DND-41 (cell line): ENCODE results near the gene FNDC3B.

ENCODE experiments used
- ATAC-seq: fragments of 200-7000 bp; cut with Tn5 transposase; 3 replicates; pipeline ENCODE4 v1.9.1; 2021; ENCODE audit warnings: low read depth; ENCODE audit not compliant: insufficient read depth
- DNase-seq: peaks from one replicate; pipeline ENCODE4 v3.0.0-alpha.2; 2020
- H2AFZ ChIP-seq: 2 replicates; pipeline ENCODE4 v1.6.0; 2012; ENCODE audit warnings: low read depth, low read length
- H3K27ac ChIP-seq: 2 replicates; pipeline ENCODE4 v1.5.1; 2012; ENCODE audit warnings: low read length, inconsistent platforms
- H3K27me3 ChIP-seq: fragments of 200-600 bp; sonication (generic); 2 replicates; pipeline ENCODE4 v1.6.0; 2012; ENCODE audit warnings: low read length, mild to moderate bottlenecking, inconsistent platforms; ENCODE audit not compliant: insufficient read depth, poor library complexity
- H3K36me3 ChIP-seq: 2 replicates; pipeline ENCODE4 v1.5.1; 2012; ENCODE audit warnings: low read length, inconsistent platforms; ENCODE audit not compliant: insufficient read depth
- H3K4me1 ChIP-seq: 2 replicates; pipeline ENCODE4 v1.5.1; 2012; ENCODE audit warnings: mild to moderate bottlenecking, low read length; ENCODE audit not compliant: insufficient read depth
- H3K4me2 ChIP-seq: 2 replicates; pipeline ENCODE4 v1.6.0; 2012; ENCODE audit warnings: mild to moderate bottlenecking, moderate library complexity, low read length, inconsistent platforms; ENCODE audit not compliant: insufficient read depth
- H3K4me3 ChIP-seq, 2 experiments: fragments of 200-600 bp in 1 of 2; shearing (Covaris generic) in 1 of 2; 2 replicates each; pipeline ENCODE4 v1.5.1; 2012 to 2016; ENCODE audit warnings: inconsistent platforms in 2 of 2, low read length in 2 of 2, mild to moderate bottlenecking in 2 of 2, low read depth in 1 of 2, moderate library complexity in 1 of 2
- H3K79me2 ChIP-seq: 2 replicates; pipeline ENCODE4 v1.6.0; 2012; ENCODE audit warnings: low read length, inconsistent platforms; ENCODE audit not compliant: insufficient read depth
- H3K9ac ChIP-seq: 2 replicates; pipeline ENCODE4 v1.6.0; 2012; ENCODE audit warnings: low read depth, mild to moderate bottlenecking, inconsistent platforms, low read length, moderate library complexity
- H3K9me3 ChIP-seq: 2 replicates; pipeline ENCODE4 v1.5.1; 2012; ENCODE audit warnings: low read length, moderate library complexity, mild to moderate bottlenecking, inconsistent platforms; ENCODE audit not compliant: insufficient read depth, severe bottlenecking
- H4K20me1 ChIP-seq: 2 replicates; pipeline ENCODE4 v1.6.0; 2012; ENCODE audit warnings: low read length; ENCODE audit not compliant: insufficient read depth
- EZH2 ChIP-seq: IDR thresholded peaks from 3 replicates; pipeline ENCODE4 v1.6.1; 2012; ENCODE audit warnings: borderline replicate concordance, low read depth, mild to moderate bottlenecking, moderate library complexity, low read length, inconsistent platforms; ENCODE audit not compliant: severe bottlenecking
- TF ChIP-seq, protein P1 (sequence below): IDR thresholded peaks from 2 replicates; pipeline ENCODE4 v1.5.1; 2012; ENCODE audit warnings: borderline replicate concordance, low read length, moderate library complexity, mild to moderate bottlenecking; ENCODE audit not compliant: poor library complexity, severe bottlenecking; ENCODE audit errors: extremely low read depth

The FNDC3B gene

GRCh38 chr3:172038798-172039435 lies 461 bp upstream of the FNDC3B start:
- no peak for TF ChIP-seq EZH2
- TF ChIP-seq, protein P1, sequence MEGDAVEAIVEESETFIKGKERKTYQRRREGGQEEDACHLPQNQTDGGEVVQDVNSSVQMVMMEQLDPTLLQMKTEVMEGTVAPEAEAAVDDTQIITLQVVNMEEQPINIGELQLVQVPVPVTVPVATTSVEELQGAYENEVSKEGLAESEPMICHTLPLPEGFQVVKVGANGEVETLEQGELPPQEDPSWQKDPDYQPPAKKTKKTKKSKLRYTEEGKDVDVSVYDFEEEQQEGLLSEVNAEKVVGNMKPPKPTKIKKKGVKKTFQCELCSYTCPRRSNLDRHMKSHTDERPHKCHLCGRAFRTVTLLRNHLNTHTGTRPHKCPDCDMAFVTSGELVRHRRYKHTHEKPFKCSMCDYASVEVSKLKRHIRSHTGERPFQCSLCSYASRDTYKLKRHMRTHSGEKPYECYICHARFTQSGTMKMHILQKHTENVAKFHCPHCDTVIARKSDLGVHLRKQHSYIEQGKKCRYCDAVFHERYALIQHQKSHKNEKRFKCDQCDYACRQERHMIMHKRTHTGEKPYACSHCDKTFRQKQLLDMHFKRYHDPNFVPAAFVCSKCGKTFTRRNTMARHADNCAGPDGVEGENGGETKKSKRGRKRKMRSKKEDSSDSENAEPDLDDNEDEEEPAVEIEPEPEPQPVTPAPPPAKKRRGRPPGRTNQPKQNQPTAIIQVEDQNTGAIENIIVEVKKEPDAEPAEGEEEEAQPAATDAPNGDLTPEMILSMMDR: no peak
- no peaks in the 10 kb centered on the region for H3K9me3 ChIP-seq
- no peak overlapping the region for H3K27ac ChIP-seq
- no peaks in the 10 kb centered on the region for H4K20me1 ChIP-seq
- no peaks in the 10 kb centered on the region for H3K36me3 ChIP-seq
- no peak for ATAC-seq
- DNase-seq: no peak
- H3K9ac ChIP-seq: peak overlapping the region; percentile 88; the same call in 1 of the 2 replicates
- peak overlapping the region; percentile 91 for H3K4me2 ChIP-seq
- H3K4me1 ChIP-seq: peaks cover 20% of the 10 kb centered on the region
- H2AFZ ChIP-seq: peak overlapping the region; percentile 92
- H3K27me3 ChIP-seq: peaks cover 4% of the 10 kb centered on the region
- H3K4me3 ChIP-seq: peak overlapping the region in 1 of 2 experiments; percentile 90; a peak in 3 of 4 replicates
- no peaks in the 10 kb centered on the region for H3K79me2 ChIP-seq

DNA sequence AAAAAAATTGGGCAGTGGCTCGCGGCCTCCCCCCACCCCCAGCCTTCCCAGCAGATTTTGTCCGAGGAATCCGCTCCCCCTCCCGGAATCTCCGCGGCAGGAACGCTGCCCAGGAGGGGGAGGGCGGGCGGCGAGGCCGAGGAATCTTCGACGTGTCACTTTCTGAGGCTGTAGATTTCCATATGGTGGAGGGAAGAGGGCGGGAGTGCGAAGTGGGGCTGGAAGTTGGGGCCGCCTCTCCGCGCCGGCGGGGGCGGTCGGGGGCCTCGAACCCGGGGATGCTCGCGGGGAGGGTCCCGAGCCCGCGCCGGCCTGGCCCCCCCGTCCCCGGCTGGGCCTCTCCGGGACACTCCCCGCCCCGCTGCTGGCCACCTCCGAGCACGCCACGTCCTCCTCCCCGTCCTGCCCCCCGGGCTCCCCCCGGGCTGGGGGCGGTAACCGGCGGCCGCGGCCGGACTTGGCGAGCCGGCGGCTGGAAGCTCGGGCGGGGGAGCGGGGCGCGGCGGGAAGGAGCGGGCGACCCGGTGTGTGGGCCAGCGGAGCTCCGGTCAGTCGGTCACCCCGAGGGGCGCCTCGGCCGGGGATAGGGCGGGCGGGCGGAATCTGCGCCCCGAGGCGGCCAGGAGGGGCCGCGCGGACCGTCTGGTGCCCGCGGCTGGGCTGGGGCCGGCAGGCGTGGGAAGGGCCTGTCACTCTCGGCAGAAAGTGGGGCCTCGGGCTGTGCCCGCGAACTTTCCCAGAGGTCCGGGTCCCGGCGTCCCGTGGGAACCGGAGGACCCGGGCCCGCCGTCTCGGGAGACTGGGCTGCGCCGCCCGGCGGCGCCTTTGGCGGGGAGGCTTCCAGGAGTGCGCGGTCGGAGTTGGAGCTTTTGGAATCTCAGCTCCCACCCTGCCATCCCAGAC lies 951 bp downstream of the FNDC3B start:
- DNase-seq: peak; percentile 27
- Histone ChIP-seq H3K4me3 (peak overlapping the region; percentile 90 to 98), H3K9ac (peak overlapping the region; percentile 88), H4K20me1 (no peaks in the 10 kb centered on the region), H3K4me2 (peak overlapping the region; percentile 91), H3K9me3 (no peaks in the 10 kb centered on the region), H3K27me3 (peaks cover 4% of the 10 kb centered on the region), H3K4me1 (peaks cover 20% of the 10 kb centered on the region), H3K36me3 (no peaks in the 10 kb centered on the region), H3K79me2 (no peaks in the 10 kb centered on the region), H3K27ac (peak overlapping the region; percentile 60), H2AFZ (peak overlapping the region; percentile 92)
- TF ChIP-seq EZH2: no peak
- TF ChIP-seq, protein P1: no peak
- ATAC-seq: peak; percentile 9; the same call in 2 of the 3 replicates

DNA sequence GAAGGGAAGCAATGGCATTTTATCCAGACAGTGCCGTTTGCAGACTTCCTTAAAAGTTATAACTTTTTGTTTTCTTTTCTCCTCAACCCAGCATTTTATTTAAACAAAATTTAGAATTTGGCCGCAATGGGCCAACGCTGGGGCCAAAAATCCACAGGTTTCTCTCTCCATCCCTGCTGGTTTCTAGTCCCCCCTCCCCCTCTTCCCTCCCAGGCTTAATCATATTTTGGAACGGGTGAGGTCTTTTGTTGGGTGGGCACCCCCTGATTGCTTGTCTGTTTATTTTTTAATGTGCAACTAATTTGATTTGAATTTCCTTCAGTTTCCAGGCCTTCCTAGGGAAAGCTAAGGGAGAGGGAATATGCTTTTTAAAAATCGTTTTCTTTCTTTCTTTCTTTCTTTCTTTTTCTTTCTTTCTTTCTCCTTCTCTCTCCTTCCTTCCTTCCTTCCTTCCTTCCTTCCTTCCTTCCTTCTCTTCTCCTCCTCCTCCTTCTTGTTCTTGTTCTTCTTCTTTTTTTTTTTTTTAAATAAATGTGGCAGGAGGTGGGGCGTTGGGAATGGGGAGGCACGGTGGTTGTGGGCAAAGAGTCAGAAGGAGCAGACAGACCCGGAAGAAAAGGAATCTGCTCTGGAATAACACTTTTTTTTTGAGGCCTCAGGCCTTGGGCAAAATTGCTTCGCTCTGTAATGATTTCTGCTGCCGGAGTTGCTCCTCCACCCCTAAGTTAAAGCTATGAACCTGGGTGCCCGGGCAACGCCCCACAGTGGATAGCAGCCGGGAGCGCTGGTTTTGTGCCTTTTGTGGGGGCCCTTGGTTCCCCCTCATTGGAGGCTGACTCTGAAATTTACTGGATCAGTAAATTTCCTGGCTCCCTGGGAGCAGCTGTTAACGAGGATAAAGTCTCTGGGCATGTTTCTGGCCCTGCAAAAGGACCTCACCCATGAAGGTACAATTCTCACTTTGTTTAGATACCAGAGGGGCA lies 1.9 kb downstream of the FNDC3B start:
- Histone ChIP-seq H4K20me1 (no peaks in the 10 kb centered on the region), H3K4me2 (peak overlapping the region; percentile 91), H3K36me3 (no peaks in the 10 kb centered on the region), H2AFZ (no peak overlapping the region), H3K79me2 (no peaks in the 10 kb centered on the region), H3K4me3 (no peak overlapping the region), H3K9me3 (no peaks in the 10 kb centered on the region), H3K27ac (no peak overlapping the region), H3K9ac (no peak overlapping the region), H3K27me3 (peaks cover 4% of the 10 kb centered on the region), H3K4me1 (peaks cover 20% of the 10 kb centered on the region)
- TF ChIP-seq, protein P1: no peak
- TF ChIP-seq EZH2: no peak
- DNase-seq: no peak
- ATAC-seq: no peak
